Measurements from ENCODE around the gene PHACTR3. TPM values are rescaled to one million over a fixed set of nuclear protein-coding genes. Genes with fewer than 3 reads are reported as not detected.

The PHACTR3 gene
- total RNA-seq, 4 donors from 2014 or later, result 0.54 to 0.81 (median 0.59) TPM; not detected in 1

DNA sequence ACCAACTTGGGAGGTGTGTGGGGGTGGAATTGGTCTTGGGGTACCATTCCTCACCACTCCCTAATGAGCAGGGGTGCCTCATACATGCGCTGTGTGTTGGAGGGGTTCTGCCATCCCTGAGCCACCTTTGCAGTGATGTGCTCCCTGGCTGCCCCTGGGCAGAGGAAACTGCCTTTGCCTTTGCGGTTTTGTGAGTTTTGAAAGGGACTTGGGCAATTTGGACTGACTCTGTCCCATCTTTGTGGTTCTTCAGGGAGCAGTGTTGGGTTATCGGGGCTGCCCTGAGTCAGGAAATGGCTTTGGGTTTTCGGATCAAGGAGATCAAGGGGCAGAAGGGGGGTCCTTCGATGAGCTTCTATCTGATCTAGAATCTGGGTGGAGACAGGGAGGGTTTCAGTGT is 3.9 kb upstream of the PHACTR3 start:
- peaks cover 86% of the 10 kb centered on the region for H3K27me3 ChIP-seq
- H3K4me3 ChIP-seq, result no peak overlapping the region
- 86% methylated on average over 5 of the region's 5 CpGs; no CpG with 5 or more reads in 1 of the 2 donors for WGBS, 2 donors (ENCODE audit: low coverage in 1 of 2)
- H3K9me3 ChIP-seq, result no peaks in the 10 kb centered on the region
- H3K36me3 ChIP-seq, result no peaks in the 10 kb centered on the region
- ATAC-seq, result no peak
- H3K4me1 ChIP-seq, result peaks cover 0 to 18% (median 7%) of the 10 kb centered on the region in 3 donors
- H3K27ac ChIP-seq, result no peak overlapping the region
- TF ChIP-seq, protein P1, sequence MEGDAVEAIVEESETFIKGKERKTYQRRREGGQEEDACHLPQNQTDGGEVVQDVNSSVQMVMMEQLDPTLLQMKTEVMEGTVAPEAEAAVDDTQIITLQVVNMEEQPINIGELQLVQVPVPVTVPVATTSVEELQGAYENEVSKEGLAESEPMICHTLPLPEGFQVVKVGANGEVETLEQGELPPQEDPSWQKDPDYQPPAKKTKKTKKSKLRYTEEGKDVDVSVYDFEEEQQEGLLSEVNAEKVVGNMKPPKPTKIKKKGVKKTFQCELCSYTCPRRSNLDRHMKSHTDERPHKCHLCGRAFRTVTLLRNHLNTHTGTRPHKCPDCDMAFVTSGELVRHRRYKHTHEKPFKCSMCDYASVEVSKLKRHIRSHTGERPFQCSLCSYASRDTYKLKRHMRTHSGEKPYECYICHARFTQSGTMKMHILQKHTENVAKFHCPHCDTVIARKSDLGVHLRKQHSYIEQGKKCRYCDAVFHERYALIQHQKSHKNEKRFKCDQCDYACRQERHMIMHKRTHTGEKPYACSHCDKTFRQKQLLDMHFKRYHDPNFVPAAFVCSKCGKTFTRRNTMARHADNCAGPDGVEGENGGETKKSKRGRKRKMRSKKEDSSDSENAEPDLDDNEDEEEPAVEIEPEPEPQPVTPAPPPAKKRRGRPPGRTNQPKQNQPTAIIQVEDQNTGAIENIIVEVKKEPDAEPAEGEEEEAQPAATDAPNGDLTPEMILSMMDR (IDR thresholded peaks at IDR 0.05), result no peak
- TF ChIP-seq POLR2A (IDR thresholded peaks at IDR 0.05) (no peak), EP300 (IDR thresholded peaks at IDR 0.05) (no peak), POLR2AphosphoS5 (IDR thresholded peaks at IDR 0.05) (no peak)

DNA sequence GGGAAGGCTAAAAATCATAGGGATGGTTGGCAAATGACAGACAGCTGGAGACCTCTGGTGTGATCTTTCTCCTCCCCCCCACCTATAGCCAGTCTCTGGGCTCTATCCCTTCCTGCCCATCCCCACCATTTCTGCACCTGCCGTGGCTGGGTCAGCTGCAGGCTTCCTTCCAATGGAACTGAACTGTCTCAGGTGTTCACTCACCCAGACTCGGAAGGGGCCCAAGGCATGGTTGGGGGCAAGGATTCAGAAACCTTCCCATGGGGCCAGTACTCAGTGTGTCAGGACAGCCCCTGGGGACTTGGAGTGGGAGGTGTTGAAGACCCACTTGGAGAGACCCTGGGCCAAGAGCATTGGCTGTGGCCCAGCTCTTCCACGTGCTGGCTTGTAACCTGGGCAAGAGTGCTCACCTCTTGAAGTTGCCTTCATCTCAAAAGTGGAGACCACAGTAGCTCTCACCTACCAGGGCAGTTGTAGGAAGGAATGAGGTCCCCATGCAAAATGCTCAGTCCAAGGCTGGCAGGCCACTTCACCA is 1.7 kb upstream of the PHACTR3 start:
- no peak for TF ChIP-seq EP300 (IDR thresholded peaks at IDR 0.05)
- TF ChIP-seq POLR2A (IDR thresholded peaks at IDR 0.05), result no peak
- TF ChIP-seq, protein P1 (IDR thresholded peaks at IDR 0.05), result no peak
- TF ChIP-seq POLR2AphosphoS5 (IDR thresholded peaks at IDR 0.05), result no peak
- peaks cover 97% of the 10 kb centered on the region for H3K27me3 ChIP-seq
- ATAC-seq, result no peak
- 80 to 100% methylated on average over 1 to 3 of the region's 3 CpGs for WGBS, 2 donors (ENCODE audit: low coverage in 1 of 2)
- no peaks in the 10 kb centered on the region for H3K9me3 ChIP-seq
- no peaks in the 10 kb centered on the region for H3K36me3 ChIP-seq
- no peak overlapping the region for H3K27ac ChIP-seq
- peaks cover 0 to 19% (median 8%) of the 10 kb centered on the region in 3 donors for H3K4me1 ChIP-seq
- no peak overlapping the region for H3K4me3 ChIP-seq

DNA sequence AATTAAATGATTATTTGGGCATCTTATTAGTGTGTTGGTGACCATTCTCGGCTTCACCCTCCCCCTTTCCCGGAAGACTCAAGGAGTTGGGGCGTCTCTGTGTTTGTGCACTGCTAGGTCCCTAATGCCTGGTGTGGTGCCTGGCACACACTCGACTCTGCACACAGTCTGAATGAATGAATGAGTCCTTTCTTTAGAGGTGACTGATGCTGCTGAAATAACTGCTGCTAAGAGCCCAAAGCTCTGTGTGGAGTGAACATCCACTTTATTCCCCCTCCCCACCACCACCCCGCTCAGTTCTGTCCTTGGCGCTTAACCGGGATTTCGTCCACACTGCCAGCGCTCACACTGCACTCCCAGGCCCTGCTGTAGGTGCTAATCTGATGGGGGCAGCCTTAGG is 1.2 kb upstream of the PHACTR3 start:
- TF ChIP-seq POLR2A (IDR thresholded peaks at IDR 0.05), result no peak
- no peak for TF ChIP-seq POLR2AphosphoS5 (IDR thresholded peaks at IDR 0.05)
- TF ChIP-seq EP300 (IDR thresholded peaks at IDR 0.05), result no peak
- TF ChIP-seq, protein P1 (IDR thresholded peaks at IDR 0.05), result no peak
- no peaks in the 10 kb centered on the region for H3K36me3 ChIP-seq
- peaks cover 0 to 19% (median 8%) of the 10 kb centered on the region in 3 donors for H3K4me1 ChIP-seq
- no peak overlapping the region for H3K4me3 ChIP-seq
- no peak for ATAC-seq
- no peak overlapping the region for H3K27ac ChIP-seq
- H3K27me3 ChIP-seq, result peaks cover 97% of the 10 kb centered on the region
- no peaks in the 10 kb centered on the region for H3K9me3 ChIP-seq
- WGBS, 2 donors (ENCODE audit: low coverage in 1 of 2), result 67 to 84% methylated on average over 3 to 7 of the region's 9 CpGs

DNA sequence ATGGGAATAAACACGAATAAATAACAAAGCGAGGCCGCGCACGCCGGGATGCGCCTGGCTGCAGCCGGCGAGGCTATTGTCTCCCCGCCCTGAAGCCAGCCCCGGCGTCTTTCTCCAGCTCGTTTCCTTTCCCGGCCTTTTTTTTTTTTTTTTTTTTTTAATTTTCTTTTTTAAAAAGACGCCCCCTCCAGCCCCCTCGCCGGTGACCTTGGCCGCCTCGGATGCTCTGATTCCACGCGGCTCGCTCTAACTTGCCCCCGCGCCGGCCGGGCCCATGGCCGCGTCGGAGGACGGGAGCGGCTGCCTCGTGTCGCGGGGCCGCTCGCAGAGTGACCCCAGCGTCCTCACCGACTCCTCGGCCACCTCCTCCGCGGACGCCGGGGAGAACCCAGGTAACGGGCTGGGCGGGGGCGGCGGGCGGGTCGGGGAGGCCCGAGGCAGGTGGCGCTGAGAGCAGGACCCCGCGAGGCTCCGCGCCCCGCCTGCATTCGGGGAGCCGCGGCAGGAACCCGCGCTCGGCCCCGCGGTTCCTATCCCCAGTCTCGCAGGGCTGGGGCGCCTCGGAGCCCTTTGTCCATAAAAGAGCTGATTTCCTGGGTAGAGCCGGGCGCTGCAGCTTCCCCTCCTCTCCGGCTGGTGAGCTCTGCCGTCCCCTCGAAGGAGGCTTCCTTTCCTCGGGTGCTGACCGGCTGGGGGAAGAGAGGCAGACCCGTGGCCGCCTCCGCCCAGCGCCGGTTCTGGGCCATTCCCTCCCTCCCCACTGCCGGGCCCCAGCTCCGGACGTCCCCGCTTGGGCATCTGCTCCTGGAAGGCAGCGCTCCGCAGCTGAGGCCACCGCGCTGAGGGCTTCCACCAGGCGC is 631 bp downstream of the PHACTR3 start:
- peaks cover 0 to 19% (median 8%) of the 10 kb centered on the region in 3 donors for H3K4me1 ChIP-seq
- peak overlapping the region in 1 of 2 donors; percentile 40 for H3K4me3 ChIP-seq
- H3K27me3 ChIP-seq, result peaks cover 97% of the 10 kb centered on the region
- no peak for ATAC-seq
- WGBS, 2 donors (ENCODE audit: low coverage in 1 of 2), result 2 to 3% methylated on average over 20 to 25 of the region's 88 CpGs
- no peaks in the 10 kb centered on the region for H3K36me3 ChIP-seq
- TF ChIP-seq, protein P1 (IDR thresholded peaks at IDR 0.05), result no peak
- no peak for TF ChIP-seq POLR2AphosphoS5 (IDR thresholded peaks at IDR 0.05)
- no peak for TF ChIP-seq EP300 (IDR thresholded peaks at IDR 0.05)
- no peak for TF ChIP-seq POLR2A (IDR thresholded peaks at IDR 0.05)
- peak overlapping the region in 1 of 4 donors; percentile 30 for H3K27ac ChIP-seq
- H3K9me3 ChIP-seq, result no peaks in the 10 kb centered on the region

Data from gastroesophageal sphincter (tissue), 4 donors.